ENCODE results near the gene ZNF19.

The ZNF19 gene

GRCh38 chr16:71491054-71491453 is 1.9 kb upstream of the ZNF19 start:
- no peak for DNase-seq (ENCODE audit: low read depth in 2 of 3, low spot score in 2 of 3)

- DNase-seq (ENCODE audit: low read depth in 2 of 3, low spot score in 2 of 3), result no peak
Observed at GRCh38 chr16:71490361-71490760, 1.2 kb upstream of the ZNF19 start.

DNA sequence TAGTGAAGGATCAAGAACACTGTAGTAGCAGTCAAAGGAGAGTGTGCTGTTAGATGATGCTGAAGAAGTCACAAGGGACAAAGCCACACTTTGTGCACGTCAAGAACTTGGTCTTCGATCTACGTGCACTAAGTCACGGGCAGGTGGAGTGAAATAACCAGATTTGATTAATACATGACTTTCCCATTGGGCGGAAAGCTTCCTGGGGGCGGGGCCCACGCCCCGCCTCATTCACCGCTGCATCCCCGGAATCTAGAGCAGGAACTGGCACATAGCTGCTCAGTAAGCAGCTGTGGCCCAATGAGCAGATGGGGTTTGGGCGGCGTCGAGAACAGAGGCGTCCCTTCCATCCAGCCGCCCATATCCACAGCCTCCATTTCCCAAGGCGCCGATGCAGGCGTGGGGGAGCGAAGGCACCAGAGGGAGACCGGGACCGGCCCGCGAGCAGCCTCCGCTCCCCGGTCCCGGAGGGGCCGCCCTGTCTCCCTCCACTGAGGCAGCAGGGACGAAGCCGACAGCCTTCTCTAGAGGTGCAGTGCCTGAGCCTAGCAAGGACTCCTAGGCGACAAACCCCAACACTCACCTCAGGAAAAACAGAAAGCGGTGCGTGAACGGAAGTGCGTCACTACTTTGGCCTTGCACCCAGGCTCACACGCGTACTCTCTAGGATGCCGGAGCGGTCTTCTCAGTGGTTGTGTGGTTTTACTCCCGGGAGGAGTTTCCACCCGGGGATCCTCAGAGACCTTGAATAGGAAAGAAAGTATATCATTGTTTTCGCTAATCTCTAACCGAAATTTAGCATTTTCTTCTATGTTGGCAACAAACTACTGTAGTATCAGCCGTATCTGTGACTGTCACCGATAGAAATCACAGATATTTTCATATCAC is 4.9 kb downstream of the ZNF19 start:
- peak; percentile 37 to 57 (median 54) for DNase-seq (ENCODE audit: low read depth in 2 of 3, low spot score in 2 of 3)

GRCh38 chr16:71482569-71482968 is 6.6 kb downstream of the ZNF19 start:
- no peak for DNase-seq (ENCODE audit: low read depth in 2 of 3, low spot score in 2 of 3)

DNA sequence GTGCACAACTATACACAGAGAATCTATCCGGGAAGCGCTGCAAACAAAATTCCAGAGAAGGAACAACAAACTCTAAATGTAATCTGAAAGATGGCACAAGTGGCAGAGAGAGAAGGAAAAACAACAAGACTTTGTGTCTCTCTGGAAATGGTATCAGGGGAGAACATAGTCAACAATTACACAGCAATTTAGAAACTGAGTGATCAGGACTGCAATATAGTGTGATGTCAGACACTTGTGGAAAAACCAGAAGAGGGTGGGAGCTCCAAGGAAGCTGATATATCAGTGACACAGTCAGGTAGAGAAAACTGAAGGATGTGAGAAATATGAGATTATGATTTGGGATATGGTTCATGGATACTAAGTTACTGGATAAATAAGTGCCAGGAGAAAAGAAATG is 8.2 kb downstream of the ZNF19 start:
- DNase-seq (ENCODE audit: low read depth in 2 of 3, low spot score in 2 of 3), result no peak

DNA sequence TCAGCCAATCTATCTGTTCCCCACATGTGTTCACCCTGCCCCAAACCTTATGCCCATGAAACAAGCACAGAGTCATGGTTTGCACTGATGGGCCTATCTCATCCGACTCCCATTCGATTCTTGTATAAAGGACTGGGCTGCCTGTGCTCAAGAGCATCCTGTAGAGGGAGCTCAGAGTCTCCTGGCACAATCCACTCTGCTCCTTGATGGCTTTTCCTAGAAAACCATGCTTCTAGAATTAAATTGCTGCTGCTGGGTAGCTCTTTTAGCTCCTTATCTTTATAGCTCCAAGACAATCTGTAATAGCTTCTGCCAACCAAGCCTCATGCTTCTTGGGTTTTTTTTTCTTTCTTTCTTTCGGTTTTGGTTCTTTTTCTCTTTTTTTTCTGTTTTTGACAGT is 9.7 kb downstream of the ZNF19 start:
- no peak for DNase-seq (ENCODE audit: low read depth in 2 of 3, low spot score in 2 of 3)

DNA sequence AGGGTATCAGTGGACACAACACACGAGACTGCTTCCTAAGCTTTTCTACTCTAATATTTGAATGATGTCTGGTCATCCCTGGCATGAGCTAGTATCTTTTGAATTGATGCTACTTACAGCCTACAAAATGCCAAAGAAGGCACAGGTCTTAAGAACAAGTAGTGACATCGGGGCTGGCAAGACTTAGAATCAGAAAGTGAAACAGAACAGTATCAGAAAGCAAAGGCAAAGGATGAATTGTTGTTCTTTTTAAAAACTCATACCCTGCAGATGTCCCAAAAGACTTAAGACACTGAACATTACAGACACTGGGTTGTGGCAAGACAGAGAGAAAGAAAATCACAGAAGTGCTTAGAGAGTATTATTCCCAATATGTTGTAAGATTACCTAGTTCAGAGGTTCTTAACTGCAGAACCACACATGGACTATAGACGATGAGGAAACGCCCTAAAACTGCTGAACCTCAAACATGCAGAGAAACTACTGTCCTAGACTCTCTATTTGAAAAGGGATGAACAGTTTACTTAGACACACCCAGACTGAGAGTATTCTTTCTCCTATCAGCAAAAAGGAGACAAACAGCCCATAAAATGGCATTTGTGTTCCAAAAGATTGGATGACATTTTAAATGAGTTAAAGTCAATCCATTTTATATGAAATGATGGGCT is 12.5 kb downstream of the ZNF19 start:
- DNase-seq (ENCODE audit: low read depth in 2 of 3, low spot score in 2 of 3), result no peak

GRCh38 chr16:71474864-71475263 is 14.3 kb downstream of the ZNF19 start:
- no peak for DNase-seq (ENCODE audit: low read depth in 2 of 3, low spot score in 2 of 3)

- DNase-seq (ENCODE audit: low read depth in 2 of 3, low spot score in 2 of 3), result no peak
Observed at GRCh38 chr16:71473891-71474290, 15.2 kb downstream of the ZNF19 start.

DNA sequence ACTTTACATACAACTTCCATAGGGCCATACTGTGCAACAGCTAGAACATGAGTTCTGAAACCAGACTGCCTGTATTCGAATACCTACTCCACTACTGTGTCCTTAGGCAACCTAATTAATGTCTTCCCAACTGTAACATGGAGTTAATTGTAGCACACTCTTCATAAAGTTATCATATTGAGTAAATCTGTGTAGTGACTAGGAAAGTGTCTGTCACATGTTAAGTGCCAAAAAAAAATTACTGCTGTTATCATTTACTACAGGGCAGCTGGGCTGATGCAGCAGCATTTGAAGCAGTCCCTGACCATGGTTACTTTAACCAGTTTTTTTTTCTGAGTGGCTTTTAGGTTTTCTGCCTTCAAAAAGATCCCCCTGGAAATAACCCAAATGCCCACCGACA is 16.2 kb downstream of the ZNF19 start:
- no peak for DNase-seq (ENCODE audit: low read depth in 2 of 3, low spot score in 2 of 3)

- DNase-seq (ENCODE audit: low read depth in 2 of 3, low spot score in 2 of 3), result no peak
Observed at GRCh38 chr16:71472051-71472450, 17.1 kb downstream of the ZNF19 start.

DNA sequence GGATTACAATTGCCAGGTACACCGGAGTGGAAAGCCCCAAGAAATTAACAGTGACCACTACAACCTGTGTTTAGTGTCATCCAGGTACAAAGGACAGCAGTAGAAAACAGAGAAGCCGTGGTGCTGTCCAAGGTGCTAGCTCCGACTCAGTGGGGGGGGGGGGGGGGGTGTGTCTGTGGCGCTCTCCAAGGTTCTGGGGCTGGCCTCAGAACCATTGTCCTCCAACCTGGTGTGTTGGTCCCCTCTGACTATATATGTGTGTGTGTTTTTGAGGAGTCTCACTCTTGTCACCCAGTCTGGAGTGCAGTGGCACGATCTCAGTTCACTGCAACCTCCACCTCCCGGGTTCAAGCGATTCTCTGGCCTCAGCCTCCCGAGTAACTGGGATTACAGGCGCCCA is 21.3 kb downstream of the ZNF19 start:
- peak in 1 of 3 experiments; percentile 9 for DNase-seq (ENCODE audit: low read depth in 2 of 3, low spot score in 2 of 3)

DNA sequence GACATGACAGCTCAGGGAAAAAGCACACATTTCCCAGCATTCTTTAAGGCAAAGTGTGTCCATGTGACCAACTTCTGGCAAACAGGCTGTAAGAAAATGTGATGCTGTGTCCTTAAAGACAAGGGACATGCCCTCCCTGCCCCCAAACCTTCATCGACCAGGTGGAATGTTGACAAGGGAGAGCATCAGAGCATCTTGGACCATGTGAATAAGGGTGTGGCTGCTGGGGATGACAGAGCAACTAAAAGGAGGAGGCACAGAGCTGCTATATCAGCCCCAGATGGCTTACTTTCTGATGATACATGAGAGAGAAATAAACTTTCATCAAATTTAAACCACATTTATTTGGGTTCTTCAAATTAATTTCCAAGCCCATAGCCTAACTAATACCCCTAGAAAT is 24.9 kb downstream of the ZNF19 start:
- no peak for DNase-seq (ENCODE audit: low read depth in 2 of 3, low spot score in 2 of 3)

- peak; percentile 63 to 68 (median 64) for DNase-seq (ENCODE audit: low read depth in 2 of 3, low spot score in 2 of 3)
Observed at GRCh38 chr16:71461686-71462648, 27.2 kb downstream of the ZNF19 start, which contains the start of gene ZNF23. Gene ZNF23 (minus strand): TSS chr16:71462247. CDS start chr16:71456796, 5,451 bp downstream.

- DNase-seq (ENCODE audit: low read depth in 2 of 3, low spot score in 2 of 3), result no peak
Observed at GRCh38 chr16:71460941-71461340, 28.2 kb downstream of the ZNF19 start.

GRCh38 chr16:71460236-71460635 is 28.9 kb downstream of the ZNF19 start:
- DNase-seq (ENCODE audit: low read depth in 2 of 3, low spot score in 2 of 3), result no peak

DNA sequence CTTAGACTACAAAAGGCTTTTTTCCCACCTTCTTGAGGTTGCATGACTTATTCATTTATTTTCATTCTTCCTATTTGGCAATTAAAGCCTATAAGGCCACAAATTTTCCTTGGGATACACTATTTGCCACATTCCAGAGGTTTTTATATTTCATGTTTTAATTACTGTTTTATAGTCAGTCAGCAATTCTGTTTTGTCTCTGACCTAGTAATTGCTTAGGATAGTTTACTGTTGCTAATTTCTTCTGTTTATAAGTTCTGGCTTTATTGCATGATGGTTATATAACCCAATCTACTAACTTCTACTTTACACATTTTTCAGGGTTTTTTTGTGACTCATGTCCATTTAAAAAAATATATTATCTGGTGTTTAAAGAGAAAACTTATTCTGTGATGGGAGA is 29.6 kb downstream of the ZNF19 start:
- DNase-seq (ENCODE audit: low read depth in 2 of 3, low spot score in 2 of 3), result no peak

DNA sequence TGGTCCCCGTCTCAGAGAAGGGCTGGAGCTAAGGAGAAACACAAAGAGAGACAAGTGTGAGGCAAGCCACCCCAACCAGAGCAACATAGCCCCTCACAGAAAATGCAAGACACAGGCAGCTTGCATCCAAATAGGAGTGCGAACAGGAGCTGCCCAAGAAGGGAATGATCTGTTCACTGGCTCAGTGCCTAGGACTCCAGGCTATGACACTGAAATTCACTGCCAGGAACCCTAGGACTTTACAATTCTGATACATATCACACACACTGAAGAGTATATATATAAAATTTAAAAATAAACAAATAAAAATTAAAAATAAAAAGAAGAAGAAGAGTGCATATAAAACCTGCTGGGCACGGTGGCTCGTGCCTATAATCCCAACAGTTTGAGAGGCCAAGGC is 32.3 kb downstream of the ZNF19 start:
- no peak for DNase-seq (ENCODE audit: low read depth in 2 of 3, low spot score in 2 of 3)

GRCh38 chr16:71453036-71453435 is 36.1 kb downstream of the ZNF19 start:
- DNase-seq (ENCODE audit: low read depth in 2 of 3, low spot score in 2 of 3), result no peak

DNA sequence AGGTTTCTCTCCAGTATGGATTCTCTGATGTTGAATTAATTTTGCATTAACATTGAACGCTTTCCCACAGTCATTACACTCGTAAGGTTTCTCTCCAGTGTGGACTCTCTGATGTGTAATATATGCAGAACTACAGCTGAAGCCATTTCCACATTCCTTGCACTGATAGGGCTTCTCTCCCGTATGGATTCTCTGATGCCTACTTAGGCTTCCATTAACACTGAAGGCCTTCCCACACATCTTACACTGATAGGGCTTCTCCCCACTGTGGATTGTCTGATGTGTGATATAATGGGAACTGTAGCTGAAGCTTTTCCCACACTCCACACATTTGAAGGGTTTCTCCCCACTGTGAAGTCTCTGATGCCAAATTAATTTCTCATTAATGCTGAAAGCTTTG is 40.1 kb downstream of the ZNF19 start:
- no peak for DNase-seq (ENCODE audit: low read depth in 2 of 3, low spot score in 2 of 3)

DNA sequence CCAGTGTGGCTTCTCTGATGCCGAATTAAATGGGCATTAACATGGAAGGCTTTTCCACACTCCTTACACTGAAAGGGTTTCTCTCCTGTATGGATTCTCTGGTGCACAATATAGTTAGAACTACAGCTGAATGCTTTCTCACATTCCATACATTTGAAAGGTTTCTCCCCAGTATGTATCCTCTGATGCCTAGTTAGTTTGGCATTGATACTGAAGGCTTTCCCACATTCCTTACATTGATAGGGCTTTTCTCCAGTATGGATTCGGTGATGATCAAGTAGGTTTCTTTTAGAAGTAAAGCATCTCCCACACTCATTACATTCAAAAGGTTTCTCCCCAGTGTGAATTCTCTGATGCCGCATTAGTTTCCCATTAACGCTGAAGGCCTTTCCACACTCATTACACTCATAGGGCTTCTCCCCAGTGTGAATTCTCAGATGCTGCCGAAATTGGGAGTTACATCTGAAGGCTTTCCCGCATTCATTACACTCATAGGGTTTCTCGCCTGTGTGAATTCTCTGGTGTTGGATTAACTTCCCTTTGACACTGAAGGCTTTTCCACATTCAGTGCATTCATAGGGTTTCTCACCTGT is 40.8 kb downstream of the ZNF19 start:
- no peak for DNase-seq (ENCODE audit: low read depth in 2 of 3, low spot score in 2 of 3)

Measured in activated CD8-positive, alpha-beta memory T cell treated with anti-CD3 and anti-CD28 coated beads for 48 hours (primary cell).